Airway epithelial cell (primary cell): ENCODE measurements around the gene SCG3. TPM values are rescaled to one million over a fixed set of nuclear protein-coding genes. Genes with fewer than 3 reads are reported as not detected.

Source experiments
- total RNA-seq: library from RNA; depleted of rRNA; stranded (reverse); fragments of >200 nt; gene quantifications from 2 replicates; pipeline ENCODE4 v1.2.3, GENCODE V29; 2015

Gene SCG3
- total RNA-seq: not detected in 2 replicates

GRCh38 chr15:51681303-51681963 is at the start of gene SCG3:
TSS of gene SCG3 (plus strand) at chr15:51681503. CDS start at chr15:51681756, 253 bp downstream.

GRCh38 chr15:51737522-51738305 is 56.4 kb downstream of the SCG3 start, which contains the start of gene LYSMD2:
TSS of gene LYSMD2 (minus strand) at chr15:51737655. CDS start at chr15:51737622, 33 bp downstream.

DNA sequence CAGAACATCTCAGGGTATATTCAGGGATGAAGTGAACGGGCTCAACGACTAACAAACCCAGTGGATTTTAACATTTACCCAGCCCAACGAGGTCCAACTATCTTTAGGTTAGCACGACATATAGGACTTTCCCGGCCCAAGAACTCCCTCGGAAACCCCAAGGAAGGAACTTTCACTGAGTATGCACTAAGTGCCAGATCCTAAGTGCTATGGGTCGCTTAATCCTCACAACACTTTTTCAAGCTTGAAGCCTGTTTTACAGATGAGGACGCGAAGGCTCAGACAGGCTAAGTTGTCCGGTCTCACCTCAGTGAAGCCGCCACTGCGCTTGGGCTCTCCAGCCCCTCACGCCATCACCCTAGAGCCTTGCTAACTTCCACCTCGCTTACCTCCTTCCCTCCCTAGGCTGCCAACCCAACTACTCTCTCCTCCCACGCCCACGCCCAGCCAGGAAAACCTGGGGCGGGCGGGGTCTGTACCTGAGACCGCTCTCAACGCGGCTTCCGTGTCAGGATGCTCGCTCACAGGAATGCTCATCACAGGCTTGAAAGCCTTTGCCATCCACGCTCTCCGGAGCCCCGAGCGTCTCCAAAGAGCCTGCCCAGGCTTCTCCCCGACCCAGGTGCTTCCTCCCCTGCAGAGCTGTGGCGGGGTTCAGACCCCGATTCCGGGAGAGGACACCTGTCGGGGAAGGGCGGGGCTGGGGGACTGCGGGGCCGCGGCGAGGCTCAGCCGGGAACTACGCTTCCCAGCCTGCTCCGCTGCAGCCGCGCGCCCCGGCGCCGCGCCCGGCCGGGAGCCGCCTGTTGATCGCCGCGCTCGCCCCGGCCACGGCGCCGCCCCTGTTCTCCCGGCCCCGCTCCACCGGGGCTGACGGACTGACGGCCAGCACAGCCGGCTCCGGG is 69.7 kb downstream of the SCG3 start, which contains the start of gene TMOD2:
Gene TMOD2 (plus strand): TSS at position 806 of the 905 bp plus-strand sequence. CDS start 14,845 bp downstream, outside the sequence.

Other genes starting within 250 kb of the SCG3 start
- 6.4 and 7.5 TPM in 2 replicates for gene DMXL2, start 58.7 kb upstream of the SCG3 start, total RNA-seq
- 5.1 and 7.0 TPM in 2 replicates for gene LYSMD2, start 56.2 kb downstream of the SCG3 start, total RNA-seq
- 2.7 and 4.4 TPM in 2 replicates for gene TMOD2, start 70.1 kb downstream of the SCG3 start, total RNA-seq
- 36.8 and 53.0 TPM in 2 replicates for gene TMOD3, start 148.2 kb downstream of the SCG3 start, total RNA-seq